Adrenal gland (tissue), 5 donors: Measurements from ENCODE around the gene ARVCF.

Source experiments
- CTCF ChIP-seq, 6 experiments: fragments of 450-650 bp in 4 of 6; fragments of 200-600 bp in 2 of 6; sonication (generic) in 1 of 6; IDR thresholded peaks; 1 replicate in 5 of 6; 2 replicates in 1 of 6; pipeline versions ENCODE4 v1.5.1 to v1.8.0; 2016 to 2021; ENCODE audit warnings: antibody characterized with exemption in 6 of 6, mild to moderate bottlenecking in 2 of 6, moderate library complexity in 1 of 6
- POLR2A ChIP-seq, 2 donors: fragments of 450-650 bp; IDR thresholded peaks; one replicate each; pipeline ENCODE4 v1.6.1; 2017; ENCODE audit warnings: antibody characterized with exemption in 2 of 2, mild to moderate bottlenecking in 2 of 2, moderate library complexity in 1 of 2
- donor health status: DM: no; HTN: no; CAD: no.

- TF ChIP-seq CTCF (IDR thresholded peaks at IDR 0.05), result no peak
- TF ChIP-seq POLR2A (IDR thresholded peaks at IDR 0.05), result no peak
Measured at GRCh38 chr22:19996694-19997384, 19.8 kb downstream of the ARVCF start.
